Progenitor cell of endocrine pancreas (in vitro differentiated cells): ENCODE results near the gene TMEM59L. TPM values are rescaled to one million over a fixed set of nuclear protein-coding genes. Genes with fewer than 3 reads are reported as not detected.

Experiments used
- DNase-seq: peaks from one replicate; pipeline ENCODE4 v3.0.0; 2021; ENCODE audit warnings: low spot score; ENCODE audit not compliant: unreplicated experiment
- H3K27ac Mint-ChIP-seq: 2 replicates; pipeline ENCODE4 v1.8.0; 2021; ENCODE audit warnings: mild to moderate bottlenecking, moderate library complexity, mixed read lengths
- H3K27me3 Mint-ChIP-seq: 2 replicates; pipeline ENCODE4 v1.8.0; 2021; ENCODE audit warnings: mixed read lengths
- H3K36me3 Mint-ChIP-seq: 2 replicates; pipeline ENCODE4 v1.8.0; 2022; ENCODE audit warnings: mixed read lengths; ENCODE audit not compliant: insufficient read depth
- H3K4me1 Mint-ChIP-seq: 2 replicates; pipeline ENCODE4 v1.8.0; 2021; ENCODE audit warnings: low read depth, mixed read lengths
- H3K4me3 Mint-ChIP-seq: 2 replicates; pipeline ENCODE4 v1.8.0; 2021; ENCODE audit warnings: low read depth, mild to moderate bottlenecking, moderate library complexity, mixed read lengths
- H3K9me3 Mint-ChIP-seq: 2 replicates; pipeline ENCODE4 v1.8.0; 2021; ENCODE audit warnings: low read depth, mixed read lengths
- CTCF ChIP-seq: fragments of 200-600 bp; sonication (generic); IDR thresholded peaks from one replicate; pipeline ENCODE4 v1.5.0; 2021; ENCODE audit warnings: antibody characterized with exemption, mild to moderate bottlenecking; ENCODE audit not compliant: unreplicated experiment
- total RNA-seq: library from RNA; stranded (reverse); gene quantifications from 2 replicates; pipeline ENCODE4 v1.2.1, GENCODE V29; 2021

Gene TMEM59L
- total RNA-seq, 1 donor from 2014 or later: 6.4 TPM

GRCh38 chr19:18620311-18620710 lies 7.6 kb downstream of the TMEM59L start:
- Mint-ChIP-seq H3K9me3 (peaks cover 4% of the 10 kb centered on the region), H3K4me3 (no peak overlapping the region), H3K27ac (no peak overlapping the region), H3K27me3 (peaks cover 26% of the 10 kb centered on the region), H3K4me1 (no peaks in the 10 kb centered on the region), H3K36me3 (no peaks in the 10 kb centered on the region)
- no peak for TF ChIP-seq CTCF
- DNase-seq: no peak

- Mint-ChIP-seq H3K9me3 (peaks cover 4% of the 10 kb centered on the region), H3K4me1 (no peaks in the 10 kb centered on the region), H3K4me3 (no peak overlapping the region), H3K36me3 (no peaks in the 10 kb centered on the region), H3K27ac (no peak overlapping the region), H3K27me3 (peaks cover 22% of the 10 kb centered on the region)
- no peak for DNase-seq
- TF ChIP-seq CTCF: no peak
Observed at GRCh38 chr19:18620902-18621301, 8.2 kb downstream of the TMEM59L start.

GRCh38 chr19:18626906-18627305 lies 14.2 kb downstream of the TMEM59L start:
- no peak for DNase-seq
- no peaks in the 10 kb centered on the region for H3K4me1 Mint-ChIP-seq
- no peaks in the 10 kb centered on the region for H3K9me3 Mint-ChIP-seq
- no peaks in the 10 kb centered on the region for H3K36me3 Mint-ChIP-seq
- peaks cover 24% of the 10 kb centered on the region for H3K27me3 Mint-ChIP-seq
- no peak overlapping the region for H3K4me3 Mint-ChIP-seq
- no peak overlapping the region for H3K27ac Mint-ChIP-seq
- TF ChIP-seq CTCF: no peak

GRCh38 chr19:18629166-18630088 lies 16.8 kb downstream of the TMEM59L start:
- Mint-ChIP-seq H3K4me3 (no peak overlapping the region), H3K36me3 (no peaks in the 10 kb centered on the region)

GRCh38 chr19:18633321-18633720 lies 20.7 kb downstream of the TMEM59L start:
- H3K27me3 Mint-ChIP-seq: peaks cover 22% of the 10 kb centered on the region
- DNase-seq: no peak
- H3K4me3 Mint-ChIP-seq: no peak overlapping the region
- no peak overlapping the region for H3K27ac Mint-ChIP-seq
- H3K9me3 Mint-ChIP-seq: no peaks in the 10 kb centered on the region
- H3K36me3 Mint-ChIP-seq: no peaks in the 10 kb centered on the region
- H3K4me1 Mint-ChIP-seq: peaks cover 7% of the 10 kb centered on the region
- TF ChIP-seq CTCF: no peak

More at GRCh38 chr19:18629166-18630088, 16.8 kb downstream of the TMEM59L start:
- no peak overlapping the region for H3K27ac Mint-ChIP-seq
- DNase-seq: no peak
- no peaks in the 10 kb centered on the region for H3K9me3 Mint-ChIP-seq
- H3K27me3 Mint-ChIP-seq: peaks cover 24% of the 10 kb centered on the region
- no peaks in the 10 kb centered on the region for H3K4me1 Mint-ChIP-seq
- TF ChIP-seq CTCF: no peak
